ENCODE data around the gene SPTLC3. TPM values are rescaled to one million over a fixed set of nuclear protein-coding genes. Genes with fewer than 3 reads are reported as not detected.

SPTLC3 gene
- 18.7 TPM for total RNA-seq
- long read RNA-seq, full-length matches to known transcripts = 1 of 10 reads
- long read RNA-seq, partial matches to known transcripts = 3 of 10 reads
- long read RNA-seq, other reads (novel, unspliced or antisense) = 6 of 10 reads

- no peak for DNase-seq
- intact Hi-C loops (cut with DNase I) = no loop called here
- Histone ChIP-seq H3K27ac (peak within 1 kb of the TSS; percentile 70), H3K4me1 (peaks cover 20% of the 10 kb centered on the region), H3K9me3 (no peaks in the 10 kb centered on the region), H3K27me3 (ENCODE audit: low read depth) (no peaks in the 10 kb centered on the region), H3K4me3 (peak within 1 kb of the TSS; percentile 58), H3K36me3 (no peaks in the 10 kb centered on the region)
- TF ChIP-seq CTCF (IDR thresholded peaks at IDR 0.05) = no peak
- ATAC-seq = peak; percentile 89 to 92
Measured at GRCh38 chr20:13008761-13009681, at the start of gene SPTLC3. Gene SPTLC3 (plus strand): TSS chr20:13008972. CDS start chr20:13009268, 296 bp downstream.

GRCh38 chr20:12961725-12962124 is 47.0 kb upstream of the SPTLC3 start:
- ATAC-seq = no peak
- TF ChIP-seq CTCF (IDR thresholded peaks at IDR 0.05) = no peak
- H3K36me3 ChIP-seq = no peaks in the 10 kb centered on the region
- no peaks in the 10 kb centered on the region for H3K9me3 ChIP-seq
- H3K4me1 ChIP-seq = no peaks in the 10 kb centered on the region
- H3K27me3 ChIP-seq (ENCODE audit: low read depth) = no peaks in the 10 kb centered on the region
- no peak overlapping the region for H3K27ac ChIP-seq
- intact Hi-C loops (cut with DNase I) = loop anchor here (10.0 kb wide), 1 partner anchor 143 kb away; no protein-coding TSS in a partner anchor
- H3K4me3 ChIP-seq = no peak overlapping the region
- no peak for DNase-seq

- intact Hi-C loops (cut with DNase I) = loop anchor here (10.0 kb wide), 1 partner anchor 142 kb away; no protein-coding TSS in a partner anchor
- DNase-seq = no peak
- Histone ChIP-seq H3K36me3 (no peaks in the 10 kb centered on the region), H3K27ac (no peak overlapping the region), H3K9me3 (no peaks in the 10 kb centered on the region), H3K27me3 (ENCODE audit: low read depth) (no peaks in the 10 kb centered on the region), H3K4me1 (no peaks in the 10 kb centered on the region), H3K4me3 (no peak overlapping the region)
- no peak for ATAC-seq
- no peak for TF ChIP-seq CTCF (IDR thresholded peaks at IDR 0.05)
Measured at GRCh38 chr20:12962895-12963294, 45.9 kb upstream of the SPTLC3 start.

- Histone ChIP-seq H3K9me3 (no peaks in the 10 kb centered on the region), H3K27me3 (ENCODE audit: low read depth) (no peaks in the 10 kb centered on the region), H3K36me3 (no peaks in the 10 kb centered on the region), H3K4me3 (no peak overlapping the region), H3K27ac (no peak overlapping the region), H3K4me1 (no peaks in the 10 kb centered on the region)
- intact Hi-C loops (cut with DNase I) = loop anchor here (10.0 kb wide), 1 partner anchor 141 kb away; no protein-coding TSS in a partner anchor
- no peak for TF ChIP-seq CTCF (IDR thresholded peaks at IDR 0.05)
- DNase-seq (no peak), ATAC-seq (no peak)
Measured at GRCh38 chr20:12963416-12963815, 45.4 kb upstream of the SPTLC3 start.

- no peaks in the 10 kb centered on the region for H3K9me3 ChIP-seq
- H3K4me1 ChIP-seq = no peaks in the 10 kb centered on the region
- ATAC-seq (no peak), DNase-seq (no peak)
- no peaks in the 10 kb centered on the region for H3K36me3 ChIP-seq
- intact Hi-C loops (cut with DNase I) = loop anchor here (10.0 kb wide), 1 partner anchor 139 kb away; no protein-coding TSS in a partner anchor
- no peak overlapping the region for H3K27ac ChIP-seq
- H3K4me3 ChIP-seq = no peak overlapping the region
- TF ChIP-seq CTCF (IDR thresholded peaks at IDR 0.05) = no peak
- no peaks in the 10 kb centered on the region for H3K27me3 ChIP-seq (ENCODE audit: low read depth)
Measured at GRCh38 chr20:12965212-12965869, 43.4 kb upstream of the SPTLC3 start.

All from lower lobe of right lung (tissue), 2 donors.